ENCODE results near the gene CFD.

CFD gene

DNA sequence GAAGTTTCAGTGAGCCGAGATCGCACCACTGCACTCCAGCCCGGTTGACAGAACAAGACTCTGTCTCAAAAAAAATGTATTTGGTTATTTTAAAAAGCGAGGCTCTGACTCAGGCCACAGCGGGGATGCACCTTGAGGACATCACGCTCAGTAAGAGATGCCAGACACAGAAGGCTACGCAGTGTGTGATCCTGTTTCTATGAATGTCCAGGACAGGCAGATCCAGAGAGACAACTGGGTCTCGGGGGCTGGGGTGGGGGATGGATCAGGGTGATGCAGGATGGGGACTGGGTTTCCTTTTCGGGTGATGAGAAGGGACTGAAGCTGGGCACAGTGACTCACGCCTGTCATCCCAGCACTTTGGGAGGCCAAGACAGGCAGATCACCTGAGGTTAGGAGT is 28.1 kb downstream of the CFD start:
- no peak overlapping the region for H3K4me3 ChIP-seq (replicated peaks; ENCODE audit: insufficient read depth, low read length)
- no peak for DNase-seq (ENCODE audit: low read depth in 1 of 2, low spot score in 1 of 2)
- no peak overlapping the region for H3K27ac ChIP-seq (replicated peaks)
- H3K27me3 ChIP-seq (ENCODE audit: insufficient read depth, poor library complexity, severe bottlenecking), result no peaks in the 10 kb centered on the region
- no peak for TF ChIP-seq GABPA (IDR thresholded peaks at IDR 0.05; ENCODE audit: low read depth)
- TF ChIP-seq POLR2AphosphoS5 (IDR thresholded peaks at IDR 0.05; ENCODE audit: low read depth), result no peak

DNA sequence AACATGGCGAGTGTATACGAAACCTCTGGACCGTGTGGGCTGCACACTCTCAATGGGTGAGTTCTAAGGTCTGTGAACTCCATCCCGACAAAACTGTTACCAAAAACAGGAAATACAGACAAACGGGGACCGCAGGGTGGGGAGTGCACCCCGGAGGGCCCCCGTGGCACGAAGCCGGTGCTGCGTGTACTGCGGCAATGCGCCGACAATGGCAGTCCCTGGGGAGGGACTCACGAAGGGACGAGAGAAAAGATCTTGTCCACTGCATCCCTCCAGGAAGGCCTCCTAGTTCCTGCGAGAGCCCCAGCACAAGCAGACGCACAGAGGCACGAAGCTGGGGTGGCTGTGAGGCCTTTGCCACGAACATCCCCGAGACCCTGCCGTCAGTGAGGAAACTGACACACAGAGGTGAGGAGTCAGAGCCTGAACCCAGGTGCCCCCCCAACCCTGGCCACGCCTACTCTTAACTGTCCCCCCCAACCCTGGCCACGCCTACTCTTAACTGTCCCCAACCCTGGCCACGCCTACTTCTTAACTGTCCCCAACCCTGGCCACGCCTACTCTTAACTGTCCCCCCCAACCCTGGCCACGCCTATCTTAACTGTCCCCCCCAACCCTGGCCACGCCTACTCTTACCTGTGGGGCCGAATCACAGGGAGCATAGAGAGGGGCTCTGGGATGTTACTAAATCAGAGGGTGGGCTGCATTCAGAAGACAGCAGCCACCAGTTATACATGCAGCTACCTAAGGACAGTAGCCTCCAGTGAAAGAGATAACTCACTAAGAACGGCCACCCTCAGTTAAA is 29.3 kb downstream of the CFD start:
- TF ChIP-seq SPI1 (IDR thresholded peaks at IDR 0.05; ENCODE audit: borderline replicate concordance, low read depth), result no peak
- TF ChIP-seq, protein P1, sequence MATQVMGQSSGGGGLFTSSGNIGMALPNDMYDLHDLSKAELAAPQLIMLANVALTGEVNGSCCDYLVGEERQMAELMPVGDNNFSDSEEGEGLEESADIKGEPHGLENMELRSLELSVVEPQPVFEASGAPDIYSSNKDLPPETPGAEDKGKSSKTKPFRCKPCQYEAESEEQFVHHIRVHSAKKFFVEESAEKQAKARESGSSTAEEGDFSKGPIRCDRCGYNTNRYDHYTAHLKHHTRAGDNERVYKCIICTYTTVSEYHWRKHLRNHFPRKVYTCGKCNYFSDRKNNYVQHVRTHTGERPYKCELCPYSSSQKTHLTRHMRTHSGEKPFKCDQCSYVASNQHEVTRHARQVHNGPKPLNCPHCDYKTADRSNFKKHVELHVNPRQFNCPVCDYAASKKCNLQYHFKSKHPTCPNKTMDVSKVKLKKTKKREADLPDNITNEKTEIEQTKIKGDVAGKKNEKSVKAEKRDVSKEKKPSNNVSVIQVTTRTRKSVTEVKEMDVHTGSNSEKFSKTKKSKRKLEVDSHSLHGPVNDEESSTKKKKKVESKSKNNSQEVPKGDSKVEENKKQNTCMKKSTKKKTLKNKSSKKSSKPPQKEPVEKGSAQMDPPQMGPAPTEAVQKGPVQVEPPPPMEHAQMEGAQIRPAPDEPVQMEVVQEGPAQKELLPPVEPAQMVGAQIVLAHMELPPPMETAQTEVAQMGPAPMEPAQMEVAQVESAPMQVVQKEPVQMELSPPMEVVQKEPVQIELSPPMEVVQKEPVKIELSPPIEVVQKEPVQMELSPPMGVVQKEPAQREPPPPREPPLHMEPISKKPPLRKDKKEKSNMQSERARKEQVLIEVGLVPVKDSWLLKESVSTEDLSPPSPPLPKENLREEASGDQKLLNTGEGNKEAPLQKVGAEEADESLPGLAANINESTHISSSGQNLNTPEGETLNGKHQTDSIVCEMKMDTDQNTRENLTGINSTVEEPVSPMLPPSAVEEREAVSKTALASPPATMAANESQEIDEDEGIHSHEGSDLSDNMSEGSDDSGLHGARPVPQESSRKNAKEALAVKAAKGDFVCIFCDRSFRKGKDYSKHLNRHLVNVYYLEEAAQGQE (IDR thresholded peaks at IDR 0.05; ENCODE audit: insufficient replicate concordance, low read depth), result no peak
- no peak for TF ChIP-seq GABPA (IDR thresholded peaks at IDR 0.05; ENCODE audit: low read depth)
- TF ChIP-seq, protein P2, sequence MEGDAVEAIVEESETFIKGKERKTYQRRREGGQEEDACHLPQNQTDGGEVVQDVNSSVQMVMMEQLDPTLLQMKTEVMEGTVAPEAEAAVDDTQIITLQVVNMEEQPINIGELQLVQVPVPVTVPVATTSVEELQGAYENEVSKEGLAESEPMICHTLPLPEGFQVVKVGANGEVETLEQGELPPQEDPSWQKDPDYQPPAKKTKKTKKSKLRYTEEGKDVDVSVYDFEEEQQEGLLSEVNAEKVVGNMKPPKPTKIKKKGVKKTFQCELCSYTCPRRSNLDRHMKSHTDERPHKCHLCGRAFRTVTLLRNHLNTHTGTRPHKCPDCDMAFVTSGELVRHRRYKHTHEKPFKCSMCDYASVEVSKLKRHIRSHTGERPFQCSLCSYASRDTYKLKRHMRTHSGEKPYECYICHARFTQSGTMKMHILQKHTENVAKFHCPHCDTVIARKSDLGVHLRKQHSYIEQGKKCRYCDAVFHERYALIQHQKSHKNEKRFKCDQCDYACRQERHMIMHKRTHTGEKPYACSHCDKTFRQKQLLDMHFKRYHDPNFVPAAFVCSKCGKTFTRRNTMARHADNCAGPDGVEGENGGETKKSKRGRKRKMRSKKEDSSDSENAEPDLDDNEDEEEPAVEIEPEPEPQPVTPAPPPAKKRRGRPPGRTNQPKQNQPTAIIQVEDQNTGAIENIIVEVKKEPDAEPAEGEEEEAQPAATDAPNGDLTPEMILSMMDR (IDR thresholded peaks at IDR 0.05; ENCODE audit: insufficient read depth, low read length), result no peak
- TF ChIP-seq POLR2AphosphoS5 (IDR thresholded peaks at IDR 0.05; ENCODE audit: low read depth), result no peak
- no peak overlapping the region for H3K4me3 ChIP-seq (replicated peaks; ENCODE audit: insufficient read depth, low read length)
- no peak for DNase-seq (ENCODE audit: low read depth in 1 of 2, low spot score in 1 of 2)
- H3K27me3 ChIP-seq (ENCODE audit: insufficient read depth, poor library complexity, severe bottlenecking), result no peaks in the 10 kb centered on the region
- no peak overlapping the region for H3K27ac ChIP-seq (replicated peaks)

DNA sequence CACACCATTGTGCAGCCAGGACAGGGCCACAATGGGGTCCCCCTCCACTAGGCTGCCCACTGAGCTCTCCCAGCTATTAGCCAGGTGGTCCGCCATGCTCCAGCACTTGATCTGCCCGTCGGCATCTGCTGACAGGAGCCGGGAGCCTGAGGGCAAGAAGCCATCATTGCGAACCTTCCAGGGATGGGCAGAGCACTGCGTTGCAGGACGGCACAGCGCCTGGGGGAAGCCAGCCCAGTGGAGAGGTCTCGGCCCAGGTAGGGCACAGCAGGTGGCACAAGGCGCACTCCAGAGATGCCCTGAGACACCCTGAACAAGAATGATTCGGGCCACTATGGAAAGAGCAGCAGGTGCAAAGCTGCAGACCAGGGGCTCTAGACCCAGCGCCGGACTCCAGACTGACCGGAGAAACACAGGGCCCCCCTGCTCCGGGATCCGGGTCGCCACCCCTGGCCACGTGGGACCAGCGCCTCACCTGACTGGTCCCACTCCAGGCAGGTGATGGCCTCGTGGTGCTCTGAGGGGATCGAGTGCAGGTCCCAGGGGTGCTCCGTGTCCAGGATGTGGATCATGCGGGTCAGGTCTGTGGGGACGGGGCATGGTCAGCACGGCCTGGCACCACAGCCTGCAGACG is 30.3 kb downstream of the CFD start:
- Histone ChIP-seq H3K27me3 (ENCODE audit: insufficient read depth, poor library complexity, severe bottlenecking) (no peaks in the 10 kb centered on the region), H3K4me3 (replicated peaks; ENCODE audit: insufficient read depth, low read length) (no peak overlapping the region), H3K27ac (replicated peaks) (no peak overlapping the region)
- no peak for DNase-seq (ENCODE audit: low read depth in 1 of 2, low spot score in 1 of 2)
- TF ChIP-seq, protein P2 (IDR thresholded peaks at IDR 0.05; ENCODE audit: insufficient read depth, low read length), result no peak
- TF ChIP-seq POLR2AphosphoS5 (IDR thresholded peaks at IDR 0.05; ENCODE audit: low read depth), result no peak
- TF ChIP-seq, protein P1 (IDR thresholded peaks at IDR 0.05; ENCODE audit: insufficient replicate concordance, low read depth), result no peak
- TF ChIP-seq GABPA (IDR thresholded peaks at IDR 0.05; ENCODE audit: low read depth), result no peak
- TF ChIP-seq SPI1 (IDR thresholded peaks at IDR 0.05; ENCODE audit: borderline replicate concordance, low read depth), result no peak

DNA sequence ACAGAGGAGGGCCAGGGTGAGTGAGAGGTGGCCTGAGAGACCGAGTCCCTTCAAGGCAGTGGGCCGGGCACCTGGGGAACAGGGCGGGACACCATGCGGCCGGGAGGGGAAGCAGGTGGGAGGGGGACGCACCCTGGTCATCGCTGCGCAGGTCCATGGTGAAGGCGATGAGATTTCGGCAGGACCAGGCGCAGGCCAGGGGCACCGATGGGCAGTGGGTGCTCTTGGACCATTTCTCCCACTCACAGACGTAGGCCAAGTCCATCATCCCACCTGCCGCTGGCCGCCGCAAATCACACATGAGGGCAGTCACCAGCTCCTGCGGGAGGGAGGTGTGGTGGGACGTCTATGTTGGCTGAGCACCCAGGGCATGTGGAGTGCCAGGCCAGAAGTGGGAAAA is 31.4 kb downstream of the CFD start:
- no peak overlapping the region for H3K4me3 ChIP-seq (replicated peaks; ENCODE audit: insufficient read depth, low read length)
- TF ChIP-seq SPI1 (IDR thresholded peaks at IDR 0.05; ENCODE audit: borderline replicate concordance, low read depth) (no peak), GABPA (IDR thresholded peaks at IDR 0.05; ENCODE audit: low read depth) (no peak), POLR2AphosphoS5 (IDR thresholded peaks at IDR 0.05; ENCODE audit: low read depth) (no peak)
- TF ChIP-seq, protein P2 (IDR thresholded peaks at IDR 0.05; ENCODE audit: insufficient read depth, low read length), result no peak
- TF ChIP-seq, protein P1 (IDR thresholded peaks at IDR 0.05; ENCODE audit: insufficient replicate concordance, low read depth), result no peak
- no peak for DNase-seq (ENCODE audit: low read depth in 1 of 2, low spot score in 1 of 2)
- no peaks in the 10 kb centered on the region for H3K27me3 ChIP-seq (ENCODE audit: insufficient read depth, poor library complexity, severe bottlenecking)
- no peak overlapping the region for H3K27ac ChIP-seq (replicated peaks)
